ENCODE results near the gene TIMM10.
A peak's percentile ranks its signal among the peaks of the same experiment; 100 is the strongest.

Gene TIMM10

DNA sequence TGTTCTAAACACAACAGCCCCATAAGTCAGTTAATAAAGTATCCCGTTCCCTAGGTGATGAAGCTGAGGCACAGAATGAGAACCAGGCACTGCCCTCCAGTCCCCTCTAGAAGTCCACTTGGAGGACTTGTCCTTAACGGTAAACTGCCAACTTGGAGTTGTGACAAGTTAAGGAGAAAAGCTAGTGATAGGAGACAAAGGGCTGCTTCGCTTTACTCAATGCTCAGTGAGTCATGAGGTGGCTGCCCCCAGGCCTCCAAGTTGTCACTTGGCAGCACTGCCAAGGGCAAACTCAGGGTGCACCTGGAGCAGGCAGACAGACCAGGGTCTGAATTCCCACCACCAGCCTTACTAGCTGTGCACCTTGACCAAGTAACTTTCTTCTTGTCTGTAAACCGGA lies 28.6 kb downstream of the TIMM10 start:
- DNase-seq: no peak

DNA sequence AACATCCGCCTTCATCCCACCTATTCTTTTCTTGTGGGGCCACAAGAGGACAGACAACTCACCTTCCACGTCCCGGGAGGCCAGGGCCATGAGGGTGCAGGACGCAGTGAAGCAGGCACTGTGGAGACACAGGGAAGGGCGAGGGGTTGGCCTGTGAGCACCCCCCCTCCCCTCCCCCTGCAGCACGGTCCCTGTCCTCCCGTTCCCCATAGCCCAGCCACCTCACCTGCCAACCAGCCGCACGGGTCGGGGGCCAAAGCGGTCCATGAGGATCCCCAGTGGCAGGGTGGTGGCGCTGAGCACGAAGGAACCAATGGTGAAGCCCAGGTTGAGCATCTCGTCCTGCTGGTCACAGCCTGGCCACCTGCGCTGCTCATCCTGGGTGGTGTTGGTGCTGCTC lies 29.6 kb downstream of the TIMM10 start:
- DNase-seq: no peak

DNA sequence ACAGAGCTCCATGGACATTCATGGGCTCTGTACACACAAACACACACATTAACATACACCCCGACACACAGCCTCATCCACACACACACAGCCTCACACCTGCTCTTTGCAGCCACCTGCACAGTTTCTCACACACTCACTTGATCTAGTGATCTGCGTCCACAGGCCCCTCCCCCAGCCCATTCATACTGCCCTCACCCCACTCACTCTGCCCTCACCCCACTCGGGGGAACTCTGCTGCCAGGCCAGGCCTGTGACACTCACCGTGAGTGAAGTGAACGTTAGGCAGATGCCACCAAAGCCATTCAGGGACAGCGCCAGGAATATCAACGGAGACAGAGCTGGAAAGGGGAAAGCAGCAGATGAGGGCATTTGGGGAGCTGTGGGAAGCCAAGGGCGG lies 30.0 kb downstream of the TIMM10 start:
- no peak for DNase-seq

DNA sequence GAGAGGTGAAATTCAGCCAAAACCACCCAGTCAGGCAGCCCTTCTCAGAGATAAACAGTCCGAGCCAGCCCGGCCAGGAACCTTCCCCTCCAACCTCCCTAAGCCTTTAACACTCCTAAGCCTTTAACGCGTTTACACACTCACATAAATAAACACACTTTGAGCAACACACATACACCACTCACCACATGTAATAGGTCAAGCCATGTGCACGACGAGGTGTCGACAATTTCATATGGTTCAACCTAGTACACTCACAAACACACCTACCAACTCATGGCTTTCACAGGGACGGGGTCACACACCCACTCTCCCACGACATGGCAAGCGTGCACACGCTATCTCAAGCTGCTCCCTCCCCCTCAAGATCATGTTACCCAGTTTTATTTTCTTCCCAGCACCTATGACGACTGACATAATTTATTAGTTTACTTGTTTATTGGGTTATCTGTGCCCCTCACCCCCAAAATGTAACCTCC lies 30.5 kb downstream of the TIMM10 start:
- DNase-seq: no peak

DNA sequence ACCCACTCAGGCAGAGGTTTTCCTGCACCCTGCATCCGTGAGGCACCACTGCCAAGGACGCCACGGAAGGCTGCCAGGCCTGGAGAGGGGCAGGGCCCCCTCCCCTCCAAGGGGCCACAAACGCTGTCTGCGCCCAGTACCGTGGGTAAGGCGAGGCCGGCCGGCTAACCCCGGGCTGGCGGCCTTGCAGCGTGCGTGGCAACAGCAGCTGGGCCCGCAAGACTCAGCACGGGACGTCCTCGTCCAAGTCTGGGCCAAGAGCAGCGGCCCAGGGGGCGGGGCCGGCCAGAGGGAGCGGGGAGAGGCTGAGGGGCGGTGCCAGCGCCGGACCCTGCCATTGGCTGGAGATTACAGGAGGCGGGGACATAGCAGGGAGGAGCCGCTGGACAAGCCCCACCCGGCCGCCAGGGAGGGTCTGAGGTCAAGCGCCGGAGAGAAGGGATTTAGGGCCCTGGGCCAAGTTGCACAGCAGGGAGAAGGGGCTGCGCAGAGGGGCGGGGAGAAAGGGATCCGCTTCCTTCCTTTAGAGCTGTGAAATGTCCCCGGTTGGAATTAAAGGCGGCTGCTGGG lies 31.1 kb downstream of the TIMM10 start:
- peak; percentile 87 for DNase-seq

DNA sequence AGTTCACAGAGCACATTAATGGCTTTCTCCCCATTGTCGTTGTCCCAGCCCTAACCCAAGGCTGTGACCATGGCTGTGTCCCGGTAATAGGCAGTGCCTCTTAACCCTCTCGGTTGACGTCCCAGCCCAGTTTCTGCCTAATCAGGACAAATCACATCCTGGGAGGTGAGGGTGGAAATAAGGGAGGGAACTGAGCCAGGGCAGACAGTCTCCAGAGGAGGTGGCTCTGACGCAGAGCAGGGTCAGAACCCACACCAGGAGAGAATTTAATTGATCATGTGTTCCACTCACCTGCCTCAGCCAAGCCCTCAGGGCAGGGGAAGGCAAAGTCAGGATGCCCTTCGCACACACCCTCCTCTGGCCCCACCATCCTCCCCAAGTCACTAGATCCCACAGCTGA lies 32.0 kb downstream of the TIMM10 start:
- DNase-seq: no peak

DNA sequence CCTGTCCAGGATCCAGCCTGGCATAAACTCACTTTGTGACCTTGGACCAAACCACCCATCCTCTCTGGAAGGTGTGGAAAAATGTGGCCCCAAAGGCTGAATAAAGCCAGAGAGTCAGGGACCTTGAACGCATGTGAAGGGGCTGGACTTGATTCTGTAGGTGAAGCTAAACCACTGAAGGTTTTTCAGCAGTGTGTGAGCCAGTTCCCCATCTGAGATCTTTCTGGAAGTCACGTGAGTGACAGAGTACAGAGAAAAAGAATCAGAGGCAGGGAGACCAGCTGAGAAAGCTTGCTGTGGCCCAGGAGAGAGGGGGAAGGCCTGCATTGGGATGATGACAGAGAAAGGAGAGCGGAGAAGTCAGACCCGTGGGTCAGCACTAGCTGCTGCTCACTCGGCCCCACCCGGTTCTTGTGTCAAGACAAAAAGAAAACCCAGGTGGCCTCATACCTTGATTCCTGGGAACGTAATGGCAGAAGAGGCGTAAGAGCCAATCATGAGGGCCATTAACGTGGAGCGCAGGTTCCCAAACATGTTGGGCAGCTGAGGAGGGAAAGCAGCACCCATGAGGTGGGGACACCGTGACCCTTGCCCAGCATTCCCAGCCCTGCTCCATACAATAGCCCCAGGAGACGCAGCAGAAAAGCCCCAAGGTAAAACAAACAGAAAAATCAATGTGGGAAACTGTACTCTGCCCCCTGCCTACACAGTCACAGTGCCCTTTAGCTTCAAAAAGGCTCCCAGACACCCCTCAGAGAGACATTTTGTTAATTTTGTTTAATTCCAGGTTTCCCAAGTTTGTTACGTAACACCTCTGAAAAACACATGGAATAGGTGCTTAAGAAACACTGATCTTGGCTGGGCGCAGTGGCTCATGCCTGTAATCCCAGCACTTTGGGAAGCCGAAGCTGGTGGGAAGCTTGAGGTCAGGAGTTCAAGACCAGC lies 33.0 kb downstream of the TIMM10 start:
- no peak for DNase-seq

DNA sequence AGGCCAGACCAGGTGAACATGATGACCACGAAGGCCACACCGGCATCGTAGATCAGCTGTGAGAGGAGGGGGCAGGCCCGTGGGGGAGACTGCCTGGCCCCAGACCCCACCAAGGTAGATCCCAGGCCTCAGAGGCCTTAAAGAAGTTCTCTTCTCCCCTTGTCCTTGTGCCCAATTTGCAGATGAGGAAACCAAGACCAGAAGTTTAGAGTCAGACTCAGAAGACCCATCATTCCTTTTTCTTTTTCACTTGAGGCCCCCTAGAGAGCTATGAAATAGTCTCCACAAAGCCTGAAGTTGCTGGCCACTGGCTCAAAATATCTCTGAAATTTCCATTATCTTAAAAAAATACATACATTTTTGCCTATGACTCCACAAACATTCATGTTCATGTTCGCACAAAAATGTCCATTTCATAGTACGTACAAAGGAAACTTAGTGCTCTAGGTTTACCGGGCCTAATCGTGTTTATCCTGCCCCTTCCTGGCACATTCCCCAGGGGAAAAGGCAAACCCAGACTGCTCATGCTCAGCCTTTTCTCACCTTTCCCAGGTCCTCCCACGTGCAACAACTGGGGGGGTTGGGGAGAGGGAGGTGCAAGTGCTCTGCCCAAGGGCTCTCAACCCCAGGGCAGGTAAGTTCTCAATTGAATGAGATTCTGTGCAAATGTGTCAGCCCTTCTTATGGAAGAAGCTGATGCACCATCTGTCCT lies 34.3 kb downstream of the TIMM10 start:
- no peak for DNase-seq

DNA sequence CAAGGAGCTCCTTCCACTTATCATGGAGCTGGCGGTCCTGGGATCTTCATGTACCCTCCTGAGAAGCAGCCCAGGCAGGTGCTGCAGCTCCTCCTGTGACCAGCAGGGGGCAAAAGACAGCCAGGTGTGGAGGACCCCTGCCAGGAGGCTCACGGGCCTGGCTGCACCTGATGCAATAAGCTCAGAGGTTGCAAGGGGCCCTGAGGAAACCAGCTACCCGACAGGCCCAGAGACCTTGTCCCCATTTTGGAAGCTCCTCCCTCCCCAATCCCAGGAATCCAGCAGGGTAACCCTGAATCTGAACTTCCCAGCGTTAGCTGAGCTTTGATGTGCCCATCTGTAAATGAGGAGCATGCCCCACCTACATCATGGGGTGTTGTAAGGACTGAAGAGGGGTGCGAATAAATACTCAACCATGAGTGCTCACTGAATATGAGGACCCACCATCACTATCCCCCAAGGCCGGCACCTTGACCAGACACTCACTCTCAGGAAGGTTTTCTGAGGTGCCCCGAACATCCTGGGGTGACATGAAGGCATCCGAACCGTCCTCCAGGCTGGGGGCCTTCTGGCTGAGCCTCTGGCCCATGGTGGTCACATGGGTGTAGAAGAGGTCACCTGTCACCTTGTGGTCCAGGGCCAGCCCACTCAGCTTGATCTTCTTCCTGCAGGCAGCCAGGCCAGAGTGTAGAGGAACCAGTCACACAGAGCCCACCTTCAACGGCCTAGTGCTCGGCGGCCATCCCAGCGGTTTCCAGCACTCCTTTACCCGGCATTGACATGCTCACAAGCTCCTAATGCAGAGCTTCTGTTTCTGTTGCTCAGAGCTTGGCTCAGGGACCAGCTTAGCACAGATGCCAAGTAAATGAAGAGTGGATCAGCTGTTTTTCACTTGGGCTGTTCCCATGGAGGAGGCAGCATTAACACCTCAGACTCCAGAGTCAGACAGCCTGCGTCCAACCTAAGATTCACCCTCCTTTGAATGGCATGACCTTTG lies 36.7 kb downstream of the TIMM10 start:
- DNase-seq: peak; percentile 59

DNA sequence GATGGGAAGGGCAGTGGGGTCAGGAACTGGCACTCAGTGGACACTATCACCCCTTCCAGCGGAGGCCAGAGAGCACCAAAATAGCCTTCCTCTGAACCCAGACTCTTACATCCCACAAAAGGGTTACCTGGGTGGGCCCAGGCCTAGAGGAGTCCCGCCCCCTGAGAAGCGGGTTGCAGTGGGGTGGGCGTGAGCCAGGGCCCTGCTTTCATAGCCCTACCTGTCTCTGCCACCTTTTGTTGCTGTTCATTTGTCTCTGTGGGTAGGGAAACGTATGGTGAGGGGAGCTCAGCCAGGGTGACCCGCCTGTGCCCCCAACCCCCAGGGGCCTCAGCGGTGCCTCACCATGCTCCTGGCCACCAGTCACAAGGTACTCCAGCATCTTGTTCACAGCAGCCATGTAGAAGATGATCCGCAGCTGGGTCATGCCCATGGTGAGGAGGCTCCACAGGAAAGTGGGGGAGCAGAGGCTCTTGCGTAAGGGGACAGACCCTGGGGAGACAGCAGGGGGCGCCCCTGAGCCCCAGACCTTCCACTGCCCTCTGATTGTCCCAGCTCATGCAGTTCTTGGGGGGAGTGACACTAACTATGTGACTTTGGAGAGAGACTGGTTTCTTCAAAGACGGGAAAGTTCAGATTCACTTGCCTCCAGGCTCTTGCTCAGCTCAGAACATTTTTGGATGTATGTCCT lies 39.0 kb downstream of the TIMM10 start:
- DNase-seq: no peak

DNA sequence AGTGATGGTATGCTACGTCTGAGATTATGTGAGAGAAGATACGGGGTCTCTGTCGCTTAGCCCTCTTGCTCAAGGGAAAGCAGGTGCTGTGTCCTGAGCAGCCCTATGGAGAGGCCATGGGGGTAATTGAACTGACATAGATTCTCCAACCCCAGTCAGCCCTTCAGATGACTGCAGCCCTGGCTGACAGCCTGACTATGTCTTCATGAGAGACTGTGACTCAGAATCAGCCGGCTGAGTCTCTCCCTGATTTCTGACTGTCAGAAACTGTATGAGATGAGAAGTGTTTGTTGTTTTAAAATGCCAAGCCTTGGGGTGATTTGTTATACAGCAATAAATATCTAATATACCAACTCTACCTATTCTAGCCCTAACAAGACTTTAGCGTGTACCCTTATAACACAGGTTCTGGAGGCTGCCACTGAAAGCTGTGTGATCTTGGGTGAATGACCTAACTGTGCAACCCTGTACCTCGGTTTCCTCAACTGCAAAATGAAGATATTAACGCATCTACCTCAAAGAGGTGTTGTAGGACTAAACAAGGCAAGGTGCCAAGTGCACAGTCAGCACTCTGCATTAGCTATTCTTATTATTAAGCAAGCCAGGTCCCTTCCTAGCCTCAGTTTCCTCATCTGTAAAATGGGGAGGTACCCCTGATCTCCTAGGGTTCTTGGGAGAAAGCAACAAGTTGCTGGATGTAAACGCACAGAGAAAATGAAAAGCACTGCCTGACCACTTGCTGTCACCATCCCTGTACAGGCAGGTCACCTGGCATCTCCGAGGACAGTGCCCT lies 39.9 kb downstream of the TIMM10 start:
- DNase-seq: no peak

DNA sequence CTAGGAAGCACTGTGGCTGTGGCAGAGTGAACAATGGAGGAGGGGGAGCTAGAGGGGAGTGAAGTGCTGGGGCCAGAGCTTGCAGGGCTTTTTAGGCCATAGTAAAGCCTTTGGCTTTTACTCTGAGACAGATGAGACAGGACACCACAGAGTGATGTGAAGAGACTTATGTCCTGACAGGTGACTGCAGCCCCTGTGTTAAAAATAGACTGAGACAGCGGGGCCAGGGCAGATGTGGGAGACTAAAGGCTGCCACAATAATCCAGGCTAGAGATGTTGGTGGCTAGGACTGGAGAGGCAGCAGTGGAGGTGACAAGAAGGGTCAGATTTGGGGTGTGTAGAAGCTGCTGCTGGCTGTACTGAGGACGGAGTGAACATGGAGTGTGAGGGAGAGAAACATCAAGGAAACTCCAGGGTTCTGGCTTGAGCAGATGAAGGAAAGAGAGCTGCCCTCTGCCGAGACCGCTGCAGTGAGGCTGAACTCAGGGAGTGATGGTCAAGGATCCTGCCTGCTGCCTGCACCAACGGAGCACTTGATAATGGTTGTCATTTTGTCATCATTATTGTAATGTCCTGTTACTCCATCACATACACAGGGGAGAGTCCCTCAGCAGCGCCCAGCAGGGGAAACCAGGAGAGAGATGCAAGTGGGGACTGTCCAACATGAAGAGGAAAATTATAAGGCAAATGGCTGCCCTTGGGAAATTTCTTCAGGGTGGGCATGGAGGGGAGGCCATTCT lies 42.5 kb downstream of the TIMM10 start:
- no peak for DNase-seq

DNA sequence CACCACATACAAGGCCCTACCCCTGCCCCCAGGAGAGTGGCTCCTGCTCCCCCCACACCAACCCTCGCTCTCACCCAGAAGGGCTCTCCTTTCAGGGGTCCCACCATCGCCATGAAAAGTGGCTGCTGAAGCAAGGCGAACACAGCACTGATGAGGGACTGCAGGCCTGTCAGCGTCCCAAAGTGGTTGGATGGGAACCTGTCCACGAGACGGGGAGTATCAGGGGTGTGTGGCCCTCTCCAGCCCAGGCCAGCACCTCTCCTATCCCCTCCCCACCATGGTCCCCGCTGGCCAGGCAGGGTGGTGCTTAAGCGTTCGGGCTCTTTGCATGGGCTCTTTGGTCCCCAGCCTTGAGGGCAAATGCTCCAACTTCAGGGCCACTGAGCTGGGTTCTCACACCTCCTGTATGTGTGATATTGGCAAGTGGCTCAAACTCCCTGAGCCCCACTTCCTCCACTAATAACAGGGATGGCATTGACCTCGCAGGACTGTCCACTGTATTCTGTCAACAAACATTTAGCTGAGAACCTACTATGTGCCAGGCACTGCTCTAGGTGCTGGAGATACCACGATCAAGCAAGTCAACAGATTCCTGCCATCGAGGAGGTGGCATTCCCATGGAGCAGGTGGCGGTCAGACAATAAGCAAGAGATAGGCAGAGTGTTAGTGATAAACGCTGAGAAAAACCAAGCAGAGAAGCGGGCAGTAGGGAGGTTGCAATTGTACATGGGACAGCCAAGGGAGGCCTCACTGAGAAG lies 43.4 kb downstream of the TIMM10 start:
- no peak for DNase-seq

DNA sequence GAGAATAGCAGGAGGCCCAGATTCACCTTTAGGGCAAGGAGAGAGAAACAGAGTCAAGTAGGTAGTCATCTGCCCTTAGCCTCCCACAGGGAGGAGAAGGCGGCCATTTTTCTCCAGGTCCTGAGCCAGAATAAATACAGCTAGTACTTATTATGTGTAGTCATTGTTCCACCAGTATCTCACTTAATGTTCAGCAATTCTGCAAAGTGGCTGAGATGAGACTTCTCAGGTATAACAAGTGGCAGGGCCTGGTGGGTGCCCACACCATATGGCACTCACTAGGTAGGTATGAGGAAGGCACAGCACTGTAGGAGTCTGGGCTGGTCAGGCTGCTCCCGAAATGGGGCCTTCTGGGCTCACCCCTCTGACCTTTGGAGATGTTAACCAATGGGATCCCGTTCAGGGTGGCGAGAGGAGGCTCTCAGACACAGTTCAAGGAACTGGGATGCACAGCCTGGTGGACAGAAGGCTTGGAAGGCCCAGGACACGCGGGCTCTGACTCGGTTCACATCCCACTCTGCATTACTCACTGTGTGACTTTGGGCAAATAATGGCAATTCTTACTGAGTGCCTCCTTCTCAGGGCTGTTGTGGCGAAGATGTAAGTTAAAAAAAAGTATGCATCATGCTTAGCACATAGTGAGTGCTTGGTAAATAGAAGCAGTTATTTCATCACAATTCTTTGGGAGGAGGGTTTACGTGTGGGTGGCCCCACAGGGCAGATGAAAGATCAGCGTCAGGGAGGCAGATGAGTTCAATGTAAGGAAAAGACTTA lies 45.1 kb downstream of the TIMM10 start:
- no peak for DNase-seq

DNA sequence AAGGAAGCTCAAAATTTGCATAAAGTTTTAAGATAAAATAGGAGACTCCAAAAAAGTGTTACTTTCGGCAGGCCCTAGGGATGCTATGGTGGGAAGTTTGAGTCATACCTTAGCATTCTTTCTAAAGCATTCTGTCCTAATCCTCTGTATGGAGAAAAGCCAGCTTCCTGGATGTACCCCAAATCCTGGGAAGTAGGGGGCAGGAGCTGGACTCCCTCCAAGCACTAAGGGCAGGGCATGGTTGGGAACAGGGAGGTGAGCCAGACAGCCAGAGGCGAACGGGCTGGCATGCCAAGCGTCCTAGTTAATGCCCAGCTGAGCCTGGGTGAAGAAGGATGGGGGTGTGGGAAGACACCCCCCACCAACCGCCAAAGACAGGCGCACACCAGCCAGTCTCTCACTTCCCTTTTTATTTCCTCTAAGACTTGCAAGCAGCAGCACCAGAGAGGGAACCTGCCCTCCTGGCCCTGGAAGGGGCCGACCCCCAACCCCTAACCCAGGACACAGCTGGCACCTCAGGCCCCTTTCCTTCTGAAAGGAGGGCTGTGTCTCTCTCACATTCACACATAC lies 46.3 kb downstream of the TIMM10 start:
- DNase-seq: no peak

DNA sequence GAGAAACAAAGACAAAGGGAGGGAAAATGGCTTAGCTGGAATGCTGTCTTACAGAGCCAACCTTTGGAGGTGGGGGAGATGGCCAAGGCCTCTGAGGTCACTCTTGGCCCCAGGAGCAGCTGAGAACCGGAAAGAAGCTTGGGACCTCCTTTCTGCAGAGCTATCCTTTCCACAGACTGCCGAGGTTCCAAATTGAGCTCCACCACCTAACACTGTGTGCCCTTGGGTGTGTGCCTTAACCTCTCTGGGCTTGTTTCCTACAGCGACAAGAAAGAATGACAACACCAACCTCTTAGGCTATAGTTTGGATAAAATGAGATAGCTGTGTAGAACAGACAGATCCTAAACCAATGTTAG lies 47.0 kb downstream of the TIMM10 start:
- no peak for DNase-seq

DNA sequence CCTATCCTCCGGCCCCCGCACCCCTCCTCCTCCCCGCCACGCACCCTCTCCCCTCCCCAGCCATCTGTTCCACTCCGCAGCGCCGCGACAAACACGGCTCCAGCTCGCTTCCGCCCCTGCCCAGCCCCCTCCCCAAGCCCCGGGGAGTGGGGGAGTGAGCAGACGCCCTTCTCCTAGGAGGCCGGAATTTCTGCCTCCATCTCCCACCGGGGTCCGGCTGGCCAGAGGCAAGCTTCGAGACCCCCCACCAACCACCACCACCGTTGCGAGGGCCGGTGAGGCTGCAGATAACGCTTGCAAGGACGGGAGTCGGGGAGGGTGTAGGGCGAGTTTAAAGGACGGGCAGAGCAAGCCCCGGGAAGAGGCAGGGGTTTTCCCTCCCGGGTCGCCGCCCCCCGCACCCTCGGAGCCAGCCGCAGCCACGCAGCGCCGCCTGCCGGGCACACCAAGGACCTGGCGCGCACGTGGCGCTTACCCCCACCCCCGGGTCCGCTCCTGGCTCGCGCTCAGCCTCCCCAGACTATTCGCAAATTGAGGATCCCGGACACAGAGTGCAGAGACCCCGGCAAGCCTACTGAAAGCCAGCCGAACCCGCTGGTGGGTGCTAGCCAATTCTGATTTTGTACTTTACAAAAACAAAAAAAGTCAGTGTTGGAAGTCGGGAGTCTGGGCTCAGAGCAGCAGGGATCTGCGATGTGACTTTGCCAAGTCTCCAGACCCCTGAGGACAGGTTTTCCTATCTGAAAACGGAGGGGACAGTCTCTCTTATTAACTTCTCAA lies 47.6 kb downstream of the TIMM10 start:
- peak; percentile 86 for DNase-seq
